ENCODE data around the gene SURF2. TPM values are rescaled to one million over a fixed set of nuclear protein-coding genes. Genes with fewer than 3 reads are reported as not detected.

The SURF2 gene
- total and polyA plus RNA-seq, 9 of the 15 experiments (the other 6 are each of a cell fraction or from before 2014, with no cell fraction given) = 5.5 to 82.5 (median 21.3) TPM

- ATAC-seq = peak; percentile 1; the same call in 1 of the 3 replicates
- in situ Hi-C loops (cut with MboI) = no loop called here
- peak; percentile 25 for TF ChIP-seq E2F8 (IDR thresholded peaks at IDR 0.05; ENCODE audit: low read depth, partially characterized antibody)
- no peak for TF ChIP-seq XRCC3 (IDR thresholded peaks at IDR 0.05)
- TF ChIP-seq ZHX1 (conservative IDR thresholded peaks at IDR 0.05; ENCODE audit: low read length) = no peak
- TF ChIP-seq POLR2G (IDR thresholded peaks at IDR 0.05; ENCODE audit: low read depth, low read length) = 0 out of 2 replicates have a peak, but pooled peaks have one; percentile 7
- no peak for TF ChIP-seq HINFP (tag; conservative IDR thresholded peaks at IDR 0.05; ENCODE audit: low read depth)
- no peak for TF ChIP-seq CGGBP1 (CRISPR knock-in tag; IDR thresholded peaks at IDR 0.05)
- no peak for TF ChIP-seq SMAD2 (IDR thresholded peaks at IDR 0.05; ENCODE audit: low read depth, low read length)
- no peak for TF ChIP-seq SMARCA5 (IDR thresholded peaks at IDR 0.05)
- no peak for TF ChIP-seq E2F6 (IDR thresholded peaks at IDR 0.05; ENCODE audit: borderline replicate concordance in 1 of 2, extremely low read depth in 1 of 2, insufficient read depth in 1 of 2, insufficient read length in 1 of 2, low read depth in 1 of 2, low read length in 1 of 2, poor library complexity in 1 of 2, severe bottlenecking in 1 of 2)
- TF ChIP-seq CCNT2 (IDR thresholded peaks at IDR 0.05; ENCODE audit: borderline replicate concordance, extremely low read depth, insufficient read length, low read depth, low read length) = peak; percentile 30
Measured at GRCh38 chr9:133360400-133361393, 4.3 kb downstream of the SURF2 start.

More at GRCh38 chr9:133360400-133361393, 4.3 kb downstream of the SURF2 start:
- no peak overlapping the region for H3K27ac ChIP-seq (ENCODE audit: extremely low read depth, low read depth, low read length)
- FAIRE-seq (peak; percentile 64), DNase-seq (ENCODE audit: extremely low read depth in 1 of 4, low spot score in 3 of 4) (no peak)
- peaks cover 82% of the 10 kb centered on the region for H3K36me3 ChIP-seq (ENCODE audit: control insufficient read depth, insufficient read depth, low read length)
- 86% methylated on average over 18 of the region's 21 CpGs for WGBS (ENCODE audit: insufficient coverage, low coverage, missing lambda C conversion rate)
- H3K79me2 ChIP-seq (ENCODE audit: control insufficient read depth, insufficient read depth, low read length) = peaks cover 26% of the 10 kb centered on the region
- H3K4me2 ChIP-seq (ENCODE audit: insufficient read depth, low read length) = no peak overlapping the region
- BruUV-seq (replicated peaks) = no TSS peak
- no peaks in the 10 kb centered on the region for H3K27me3 ChIP-seq (ENCODE audit: control insufficient read depth in 2 of 2, insufficient read depth in 2 of 2, low read length in 2 of 2)
- ChIA-PET POLR2A (interaction anchor here (0.7 to 7.4 kb wide), 6 partner anchors 10 to 461 kb away, joined by 3 to 109 read pairs (median 6); partner anchors contain the start of gene CACFD1), CTCF (ENCODE audit: low intra/inter-chr PET ratio) (no interaction called here)
- peaks cover 35% of the 10 kb centered on the region for H4K20me1 ChIP-seq (replicated peaks; ENCODE audit: control insufficient read depth, insufficient read depth, low read length)
- H3K9me1 ChIP-seq (ENCODE audit: control insufficient read depth, insufficient read depth, low read length) = no peaks in the 10 kb centered on the region
- H3K9me3 ChIP-seq (replicated peaks; ENCODE audit: control insufficient read depth, insufficient read depth, low read depth, low read length) = no peaks in the 10 kb centered on the region
- peaks cover 13 to 42% of the 10 kb centered on the region in 2 experiments; a peak in 4 of 5 replicates for H3K4me1 ChIP-seq (replicated peaks in 1 of 2; ENCODE audit: control insufficient read depth in 2 of 2, insufficient read depth in 2 of 2, low read length in 2 of 2)
- H3K9ac ChIP-seq (ENCODE audit: insufficient read depth in 1 of 2, low read depth in 2 of 2, low read length in 2 of 2) = peak overlapping the region in 1 of 2 experiments; percentile 70; a peak in 1 of 4 replicates
- intact Hi-C loops (cut with micrococcal nuclease) = no loop called here
- no peak overlapping the region for H2AFZ ChIP-seq (ENCODE audit: low read depth, low read length)
- H3K4me3 ChIP-seq = no peak overlapping the region
